Mononuclear cell (primary cell): ENCODE data around the gene XBP1. TPM values are rescaled to one million over a fixed set of nuclear protein-coding genes. Genes with fewer than 3 reads are reported as not detected.
"Not testable (repeated sequence)": the region's sequence is repeated elsewhere in the genome, so short reads cannot be mapped to it uniquely, and the experiment has no call there.

Source experiments
- H3K27me3 ChIP-seq: 2 replicates; pipeline ENCODE4 v1.6.0; 2011; ENCODE audit warnings: low read length, control low read depth; ENCODE audit not compliant: insufficient read depth
- H3K4me1 ChIP-seq: 2 replicates; pipeline ENCODE4 v1.5.1; 2011; ENCODE audit warnings: mild to moderate bottlenecking, low read length, control low read depth; ENCODE audit not compliant: insufficient read depth
- H3K4me3 ChIP-seq: 2 replicates; pipeline ENCODE4 v1.5.1; 2011; ENCODE audit warnings: mild to moderate bottlenecking, low read length, moderate library complexity
- H3K9me3 ChIP-seq: 2 replicates; pipeline ENCODE4 v1.5.1; 2011; ENCODE audit warnings: low read depth, mild to moderate bottlenecking, control low read depth, low read length
- total RNA-seq: library from RNA; depleted of rRNA; stranded (reverse); fragments of >200 nt; gene quantifications from one replicate; pipeline ENCODE4 v1.2.3, GENCODE V29; 2012

Gene XBP1
- total RNA-seq, 1 donor, result 221 TPM

DNA sequence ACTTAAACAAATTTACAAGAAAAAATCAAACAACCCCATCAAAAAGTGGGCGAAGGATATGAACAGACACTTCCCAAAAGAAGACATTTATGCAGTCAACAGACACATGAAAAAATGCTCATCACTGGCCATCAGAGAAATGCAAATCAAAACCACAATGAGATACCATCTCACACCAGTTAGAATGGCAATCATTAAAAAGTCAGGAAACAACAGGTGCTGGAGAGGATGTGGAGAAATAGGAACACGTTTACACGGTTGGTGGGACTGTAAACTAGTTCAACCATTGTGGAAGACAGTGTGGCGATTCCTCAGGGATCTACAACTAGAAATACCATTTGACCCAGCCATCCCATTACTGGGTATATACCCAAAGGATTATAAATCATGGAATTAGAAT, 26.1 kb upstream of the XBP1 start:
- H3K27me3 ChIP-seq, result not testable (repeated sequence)
- H3K4me1 ChIP-seq, result peaks cover 51% of the 10 kb centered on the region

GRCh38 chr22:28824455-28824854, 24.1 kb upstream of the XBP1 start:
- H3K4me1 ChIP-seq, result peaks cover 53% of the 10 kb centered on the region
- H3K9me3 ChIP-seq, H3K27me3 ChIP-seq, H3K4me3 ChIP-seq: not testable (repeated sequence)

More for the DNA sequence above, 26.1 kb upstream of the XBP1 start:
- not testable (repeated sequence) for H3K4me3 ChIP-seq, H3K9me3 ChIP-seq

- Histone ChIP-seq H3K4me3 (no peak overlapping the region), H3K9me3 (no peaks in the 10 kb centered on the region), H3K4me1 (peaks cover 59% of the 10 kb centered on the region), H3K27me3 (no peaks in the 10 kb centered on the region)
These were observed 22.7 kb upstream of the XBP1 start for GRCh38 chr22:28822930-28823551.

DNA sequence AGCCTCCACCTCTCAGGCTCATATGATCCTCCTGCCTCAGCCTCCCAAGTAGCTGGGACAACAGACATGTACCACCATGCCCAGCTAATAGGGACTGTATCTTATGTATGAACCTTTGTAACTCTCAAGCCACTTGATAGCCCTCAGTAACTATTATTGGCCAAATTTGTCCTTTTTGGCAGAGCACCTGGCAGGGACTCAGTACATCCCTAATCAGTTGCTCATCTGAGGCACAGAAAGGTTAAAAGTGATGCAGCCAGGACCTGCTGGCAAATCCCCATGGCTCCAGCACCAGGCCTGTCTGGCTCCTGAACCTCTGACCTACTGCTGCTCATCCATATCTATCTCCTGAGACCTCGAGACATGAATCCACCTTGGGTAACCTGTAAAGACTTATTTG, 21.1 kb upstream of the XBP1 start:
- no peaks in the 10 kb centered on the region for H3K27me3 ChIP-seq
- peaks cover 50% of the 10 kb centered on the region for H3K4me1 ChIP-seq

GRCh38 chr22:28820885-28821284, 20.5 kb upstream of the XBP1 start:
- Histone ChIP-seq H3K27me3 (no peaks in the 10 kb centered on the region), H3K4me1 (peaks cover 50% of the 10 kb centered on the region), H3K4me3 (no peak overlapping the region), H3K9me3 (no peaks in the 10 kb centered on the region)

More for the DNA sequence above, 21.1 kb upstream of the XBP1 start:
- Histone ChIP-seq H3K4me3 (no peak overlapping the region), H3K9me3 (no peaks in the 10 kb centered on the region)

- no peaks in the 10 kb centered on the region for H3K27me3 ChIP-seq
- H3K9me3 ChIP-seq, result no peaks in the 10 kb centered on the region
- peaks cover 64% of the 10 kb centered on the region for H3K4me1 ChIP-seq
- no peak overlapping the region for H3K4me3 ChIP-seq
These were observed 19.1 kb upstream of the XBP1 start for GRCh38 chr22:28819253-28820096.

DNA sequence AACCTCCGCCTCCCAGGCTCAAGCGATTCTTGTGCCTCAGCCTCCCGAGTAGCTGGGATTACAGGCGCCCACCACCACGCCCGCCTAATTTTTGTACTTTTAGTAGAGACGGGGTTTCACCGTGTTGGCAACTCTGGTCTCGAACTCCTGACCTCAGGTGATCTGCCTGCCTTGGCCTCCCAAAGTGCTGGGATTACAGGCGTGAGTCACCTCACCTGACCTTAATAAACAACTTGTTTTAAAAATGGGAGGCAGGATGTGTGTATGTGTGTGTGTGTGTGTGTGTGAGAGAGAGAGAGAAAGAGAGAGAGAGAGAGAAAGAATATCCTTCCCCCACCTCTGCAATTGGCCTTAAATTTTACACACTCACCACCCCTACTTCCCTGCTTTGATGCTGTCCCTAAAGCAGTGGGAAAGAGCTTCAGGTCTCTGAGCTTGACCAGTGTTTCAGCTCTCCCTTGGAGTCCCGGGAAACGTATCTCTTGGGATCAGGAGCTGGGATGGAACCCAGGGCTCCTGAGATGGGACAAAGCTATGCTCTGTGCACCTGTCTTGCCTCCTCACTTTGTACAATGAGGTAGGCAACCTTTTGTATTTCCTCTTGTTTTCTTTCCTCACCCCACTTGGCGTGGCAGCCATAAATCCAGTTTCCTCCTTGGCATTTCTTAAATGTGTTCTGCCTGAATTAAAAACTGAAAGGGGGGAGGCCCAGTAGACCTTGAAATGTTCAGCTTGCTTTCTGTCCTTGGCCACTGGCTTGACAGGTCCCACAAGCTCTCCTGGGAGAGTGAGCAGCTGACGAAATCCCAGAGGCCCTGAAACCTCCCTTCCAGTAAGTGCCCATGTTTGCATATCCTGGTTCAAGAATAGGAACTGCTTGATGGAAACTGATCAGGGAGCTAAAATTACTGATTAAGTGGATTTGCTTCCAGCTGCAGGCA, 17.8 kb upstream of the XBP1 start:
- Histone ChIP-seq H3K4me3 (no peak overlapping the region), H3K4me1 (peaks cover 71% of the 10 kb centered on the region), H3K27me3 (no peaks in the 10 kb centered on the region), H3K9me3 (no peaks in the 10 kb centered on the region)

DNA sequence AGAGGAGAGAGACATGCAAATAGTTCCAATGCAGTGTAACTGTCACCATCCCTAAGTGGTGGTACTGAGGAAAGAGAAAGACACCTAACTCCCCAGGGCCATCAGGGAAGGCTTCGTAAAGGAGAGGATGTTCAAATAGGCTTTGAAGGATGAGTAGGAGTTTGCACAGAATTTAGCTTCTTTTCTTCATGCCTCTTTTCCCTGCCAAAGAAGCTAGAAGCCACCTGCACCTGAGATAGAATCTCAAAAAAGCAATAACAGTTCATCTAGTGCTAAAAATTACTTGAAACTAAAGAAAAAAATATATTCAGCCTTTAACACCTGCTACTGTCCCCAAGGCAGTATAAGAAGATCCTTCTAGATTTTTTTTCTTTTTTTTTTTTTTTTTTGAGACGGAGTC, 16.7 kb upstream of the XBP1 start:
- H3K4me3 ChIP-seq, result no peak overlapping the region
- H3K9me3 ChIP-seq, result no peaks in the 10 kb centered on the region
- H3K4me1 ChIP-seq, result peaks cover 75% of the 10 kb centered on the region
- no peaks in the 10 kb centered on the region for H3K27me3 ChIP-seq

DNA sequence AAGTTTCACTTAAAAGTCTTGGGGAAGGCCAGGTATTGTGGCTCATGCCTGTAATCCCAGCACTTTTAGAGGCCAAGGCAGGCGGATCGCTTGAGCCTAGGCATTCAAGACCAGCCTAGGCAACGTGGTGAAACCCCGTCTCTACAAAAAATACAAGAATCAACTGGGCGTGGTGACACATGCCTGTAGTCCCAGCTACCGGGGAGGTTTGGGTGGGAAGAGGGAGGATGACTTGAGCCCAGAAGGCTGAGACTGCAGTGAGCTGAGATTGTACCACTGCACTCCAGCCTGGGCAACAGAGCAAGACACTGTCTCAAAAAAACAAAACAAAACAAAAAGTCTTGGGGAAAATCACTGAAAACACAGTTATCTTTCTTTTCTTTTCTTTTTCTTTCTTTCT, 15.4 kb upstream of the XBP1 start:
- H3K9me3 ChIP-seq, result no peaks in the 10 kb centered on the region
- H3K4me3 ChIP-seq, result no peak overlapping the region
- no peaks in the 10 kb centered on the region for H3K27me3 ChIP-seq
- peaks cover 78% of the 10 kb centered on the region for H3K4me1 ChIP-seq

GRCh38 chr22:28815111-28815510, 14.7 kb upstream of the XBP1 start:
- H3K9me3 ChIP-seq, result no peaks in the 10 kb centered on the region
- H3K27me3 ChIP-seq, result no peaks in the 10 kb centered on the region
- H3K4me3 ChIP-seq, result no peak overlapping the region
- peaks cover 82% of the 10 kb centered on the region for H3K4me1 ChIP-seq

- Histone ChIP-seq H3K4me3 (no peak overlapping the region), H3K27me3 (no peaks in the 10 kb centered on the region), H3K9me3 (no peaks in the 10 kb centered on the region), H3K4me1 (peaks cover 82% of the 10 kb centered on the region)
These were observed 13.6 kb upstream of the XBP1 start for GRCh38 chr22:28813772-28814518.

GRCh38 chr22:28812516-28812915, 12.1 kb upstream of the XBP1 start:
- H3K27me3 ChIP-seq, result no peaks in the 10 kb centered on the region
- no peaks in the 10 kb centered on the region for H3K9me3 ChIP-seq
- H3K4me3 ChIP-seq, result no peak overlapping the region
- H3K4me1 ChIP-seq, result peaks cover 83% of the 10 kb centered on the region

GRCh38 chr22:28810821-28811491, 10.6 kb upstream of the XBP1 start:
- Histone ChIP-seq H3K27me3 (no peaks in the 10 kb centered on the region), H3K4me1 (peaks cover 85% of the 10 kb centered on the region), H3K9me3 (no peaks in the 10 kb centered on the region), H3K4me3 (no peak overlapping the region)

DNA sequence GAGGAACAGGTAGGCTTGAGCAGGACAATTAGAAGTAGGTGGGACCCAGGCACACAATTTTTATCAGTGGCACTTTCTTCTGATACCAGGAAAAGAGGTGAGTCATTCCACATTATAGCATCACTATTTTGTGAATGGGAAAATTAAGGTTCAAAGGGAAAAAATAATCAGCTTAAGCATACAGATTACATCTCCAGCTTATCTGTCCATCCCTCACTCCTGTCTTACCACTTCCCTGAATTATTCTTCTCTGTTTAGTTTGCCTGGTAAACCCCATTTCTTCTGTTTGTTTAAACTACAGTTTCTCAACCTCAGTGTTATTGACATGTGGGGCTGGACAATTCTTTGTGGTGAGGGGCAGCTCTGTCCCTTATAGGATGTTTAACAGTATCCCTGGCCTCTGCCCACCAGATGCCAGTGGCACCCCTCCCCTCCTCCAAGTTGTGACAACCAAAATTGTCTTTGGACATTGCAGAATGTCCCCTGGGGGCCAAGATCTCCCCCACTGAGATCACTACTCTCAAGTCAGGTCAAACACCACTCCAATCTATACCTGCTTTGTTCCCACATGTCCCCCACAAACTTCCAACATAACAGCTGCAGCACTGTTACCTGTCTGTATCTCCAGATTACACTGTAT, 8.5 kb upstream of the XBP1 start:
- H3K4me1 ChIP-seq, result peaks cover 64% of the 10 kb centered on the region
- H3K4me3 ChIP-seq, result no peak overlapping the region
- no peaks in the 10 kb centered on the region for H3K9me3 ChIP-seq
- no peaks in the 10 kb centered on the region for H3K27me3 ChIP-seq
